IPS DF 4.7 (cell line): ENCODE measurements around the gene MAP4K4.

Source experiments
- DNase-seq: peaks from one replicate; pipeline ENCODE4 v3.0.0-alpha.2; 2013; ENCODE audit warnings: low spot score; ENCODE audit errors: extremely low read depth

The MAP4K4 gene

DNA sequence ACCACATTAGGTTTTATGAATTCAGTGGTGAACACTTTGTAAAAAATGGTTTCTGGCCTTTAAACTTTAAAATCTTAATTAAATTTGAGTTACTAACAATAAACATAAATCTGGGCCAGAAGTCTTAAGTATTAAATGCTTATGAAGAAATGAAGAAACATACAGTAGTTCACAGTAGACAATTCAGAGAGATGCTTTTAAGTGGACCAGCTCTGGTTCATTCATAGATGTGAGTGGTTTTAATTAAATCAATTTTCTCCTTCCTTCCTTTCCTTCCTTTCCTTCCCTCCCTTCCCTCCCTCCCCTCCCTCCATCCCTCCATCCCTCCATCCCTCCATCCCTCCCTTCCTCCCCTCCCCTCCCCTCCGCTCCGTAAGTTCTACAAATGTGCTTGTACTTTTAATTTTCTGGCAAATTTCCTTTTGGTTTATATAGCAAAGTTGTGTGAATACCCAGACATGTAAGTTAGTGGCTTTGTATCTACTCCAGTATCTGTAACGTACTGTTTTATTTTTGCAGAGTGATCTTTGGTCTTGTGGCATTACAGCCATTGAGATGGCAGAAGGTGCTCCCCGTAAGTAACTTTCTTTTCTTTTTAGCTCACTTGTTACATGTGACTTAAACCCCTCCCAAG is 136.5 kb downstream of the MAP4K4 start:
- no peak for DNase-seq

DNA sequence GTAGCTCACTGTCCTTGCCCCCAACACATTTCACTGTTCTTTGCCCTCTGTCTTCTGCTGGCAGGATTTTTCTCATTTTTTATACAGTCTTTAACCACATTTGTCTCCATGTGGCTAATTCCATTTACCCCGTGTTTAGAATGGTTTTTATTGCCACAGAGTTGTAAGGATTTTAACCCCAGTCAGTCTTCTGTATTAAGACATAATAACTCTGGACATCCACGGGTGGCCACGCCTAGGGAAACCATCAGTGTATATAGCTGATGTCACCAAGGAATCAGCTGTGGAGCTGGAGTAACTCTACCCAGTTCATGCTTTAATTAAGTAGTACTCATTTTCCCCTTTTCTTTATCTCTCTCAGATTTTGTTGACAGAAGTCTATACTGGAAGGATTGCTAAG is 139.8 kb downstream of the MAP4K4 start:
- DNase-seq: no peak

DNA sequence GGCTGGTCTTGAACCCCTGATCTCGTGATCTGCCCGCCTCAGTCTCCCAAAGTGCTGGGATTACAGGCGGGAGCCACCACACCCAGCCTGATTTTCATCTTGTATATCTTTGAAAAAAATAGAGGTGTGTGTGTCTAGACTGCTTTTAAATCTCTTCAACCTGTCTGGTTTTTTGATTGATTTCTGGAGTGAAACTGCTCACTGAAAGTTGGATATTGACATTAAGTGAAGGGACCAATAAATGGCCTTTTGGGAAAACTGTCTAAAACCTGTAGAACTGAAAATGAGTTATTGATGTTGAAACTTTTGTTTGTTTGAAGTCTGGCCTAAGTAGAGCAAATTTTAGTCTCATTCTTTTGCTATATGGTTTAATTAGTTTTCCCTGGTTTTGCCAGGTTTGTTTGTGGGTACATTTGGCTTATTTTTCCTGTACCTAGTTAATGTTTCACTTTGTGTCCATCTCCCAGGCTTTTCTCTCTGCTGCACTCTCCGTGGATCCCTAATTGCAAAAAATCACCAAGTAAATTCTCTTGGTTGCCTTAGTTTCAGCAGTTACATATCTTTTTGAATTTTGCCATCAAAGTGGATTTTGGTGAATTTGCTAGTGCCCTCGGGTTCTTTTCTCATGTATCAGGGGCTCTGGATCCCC is 144.3 kb downstream of the MAP4K4 start:
- no peak for DNase-seq

DNA sequence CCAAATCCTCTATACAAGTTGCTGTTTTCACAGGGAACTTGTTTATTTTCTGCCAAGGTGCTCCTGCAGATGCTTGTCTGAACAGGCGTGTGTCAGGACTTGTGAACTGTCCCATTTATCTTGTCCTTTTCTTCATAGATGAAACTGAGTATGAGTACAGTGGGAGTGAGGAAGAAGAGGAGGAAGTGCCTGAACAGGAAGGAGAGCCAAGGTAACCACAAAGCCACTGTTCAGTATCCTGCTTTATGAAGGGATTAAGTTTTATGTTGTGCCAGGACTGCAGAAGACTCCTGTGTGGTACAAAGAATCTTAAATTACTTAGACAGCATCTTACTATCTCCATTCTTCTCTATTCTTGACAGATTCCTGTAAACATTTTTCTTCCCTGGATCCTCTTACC is 145.0 kb downstream of the MAP4K4 start:
- no peak for DNase-seq

DNA sequence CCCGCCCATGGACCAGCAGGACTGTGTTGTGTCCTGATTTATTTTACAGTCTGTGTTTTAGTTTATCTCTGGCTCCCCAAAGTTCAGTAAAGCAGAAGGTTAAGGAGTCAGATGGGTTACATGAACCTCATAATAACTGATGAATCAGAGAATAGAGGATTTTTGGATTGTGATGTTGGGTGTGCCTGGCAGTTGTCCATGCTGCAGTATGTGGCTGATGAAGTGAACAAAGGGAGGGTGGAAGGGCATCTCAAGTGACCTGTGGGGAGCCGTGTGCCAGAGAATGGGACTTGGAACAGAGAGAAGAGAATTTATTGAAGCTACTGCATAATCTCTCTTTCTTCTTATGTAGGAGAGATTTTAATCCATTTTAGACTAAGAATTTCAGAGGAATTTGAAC is 145.5 kb downstream of the MAP4K4 start:
- DNase-seq: no peak

DNA sequence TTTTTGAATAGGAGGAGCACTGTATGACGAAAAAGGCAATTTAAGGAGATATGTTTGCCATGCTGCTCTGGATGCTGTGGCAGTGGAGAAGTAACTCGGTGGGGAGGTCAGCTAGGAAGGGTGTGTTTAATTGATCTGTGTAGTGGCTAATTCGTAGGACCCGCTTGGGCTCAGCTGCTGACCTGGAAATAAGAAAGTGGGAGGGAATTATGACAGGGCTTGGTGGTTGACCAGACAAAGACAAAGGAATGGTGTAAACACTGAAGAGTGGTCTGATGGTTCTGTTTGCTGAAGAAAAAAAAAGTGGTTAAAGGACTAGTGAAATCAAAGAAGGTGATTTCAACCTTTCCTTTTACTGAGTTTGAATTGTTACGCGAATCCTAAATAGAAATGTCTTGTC is 146.0 kb downstream of the MAP4K4 start:
- no peak for DNase-seq

DNA sequence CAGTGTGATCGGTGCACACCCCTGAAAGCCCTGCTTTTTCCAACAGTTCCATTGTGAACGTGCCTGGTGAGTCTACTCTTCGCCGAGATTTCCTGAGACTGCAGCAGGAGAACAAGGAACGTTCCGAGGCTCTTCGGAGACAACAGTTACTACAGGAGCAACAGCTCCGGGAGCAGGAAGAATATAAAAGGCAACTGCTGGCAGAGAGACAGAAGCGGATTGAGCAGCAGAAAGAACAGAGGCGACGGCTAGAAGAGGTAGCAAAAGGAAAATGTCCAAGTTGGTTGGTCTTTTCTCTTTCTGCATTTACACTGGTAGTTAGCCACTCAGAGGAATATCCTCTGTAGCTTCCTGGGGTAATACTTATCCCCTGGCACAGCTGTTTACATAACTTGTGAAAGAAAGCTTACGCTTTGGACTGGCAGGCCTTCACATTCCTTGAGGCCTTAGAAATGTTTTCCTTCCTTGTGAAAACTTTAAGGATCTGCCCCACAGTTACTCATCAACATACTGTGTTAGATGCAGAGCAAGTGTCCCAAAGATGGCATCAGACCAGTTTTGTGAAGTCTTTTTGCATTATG is 146.6 kb downstream of the MAP4K4 start:
- no peak for DNase-seq

DNA sequence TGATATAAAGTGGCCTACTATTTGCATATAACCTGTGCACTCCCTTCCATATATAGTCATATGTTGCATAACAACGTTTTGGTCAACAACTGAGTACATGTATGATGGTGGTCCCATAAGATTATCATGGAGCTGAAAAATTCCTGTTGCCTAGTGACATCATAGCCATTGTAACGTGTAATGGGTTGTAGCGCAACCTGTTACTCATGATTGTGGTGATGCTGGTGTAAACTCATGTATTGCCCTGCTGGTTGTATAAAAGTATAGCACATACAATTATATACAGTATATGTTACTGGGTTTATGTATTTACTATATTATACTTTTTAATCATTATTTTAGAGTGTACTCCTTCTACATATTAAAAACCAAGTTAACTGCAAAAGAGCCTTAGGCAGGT is 149.5 kb downstream of the MAP4K4 start:
- no peak for DNase-seq

DNA sequence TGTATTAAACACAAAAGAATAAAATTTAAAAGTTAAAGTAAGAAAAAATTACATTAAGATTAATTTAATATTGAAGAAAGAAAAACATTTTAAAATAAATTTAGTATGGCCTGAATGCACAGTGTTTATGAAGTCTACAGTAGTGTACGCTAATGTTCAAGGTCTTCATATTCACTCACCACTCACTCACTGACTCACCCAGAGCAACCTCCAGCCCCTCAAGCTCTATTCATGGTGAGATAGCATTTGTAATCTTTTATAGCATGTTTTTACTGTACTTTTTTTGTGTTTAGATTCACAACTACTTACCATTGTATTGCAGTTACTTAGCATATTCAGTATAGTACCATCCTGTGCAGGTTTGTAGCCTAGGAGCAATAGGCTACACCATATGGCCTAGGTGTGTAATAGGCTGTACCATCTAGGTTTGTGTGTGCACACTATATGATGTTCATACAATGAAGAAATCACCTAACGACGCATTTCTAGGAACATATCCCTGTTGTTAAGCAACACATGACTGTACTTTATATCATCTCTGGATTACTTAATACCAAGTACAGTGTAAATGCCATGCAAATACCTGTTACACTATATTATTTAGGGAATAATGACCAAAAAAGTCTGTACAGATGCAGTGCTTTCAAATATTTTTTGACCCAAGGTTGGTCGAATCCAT is 150.3 kb downstream of the MAP4K4 start:
- no peak for DNase-seq

DNA sequence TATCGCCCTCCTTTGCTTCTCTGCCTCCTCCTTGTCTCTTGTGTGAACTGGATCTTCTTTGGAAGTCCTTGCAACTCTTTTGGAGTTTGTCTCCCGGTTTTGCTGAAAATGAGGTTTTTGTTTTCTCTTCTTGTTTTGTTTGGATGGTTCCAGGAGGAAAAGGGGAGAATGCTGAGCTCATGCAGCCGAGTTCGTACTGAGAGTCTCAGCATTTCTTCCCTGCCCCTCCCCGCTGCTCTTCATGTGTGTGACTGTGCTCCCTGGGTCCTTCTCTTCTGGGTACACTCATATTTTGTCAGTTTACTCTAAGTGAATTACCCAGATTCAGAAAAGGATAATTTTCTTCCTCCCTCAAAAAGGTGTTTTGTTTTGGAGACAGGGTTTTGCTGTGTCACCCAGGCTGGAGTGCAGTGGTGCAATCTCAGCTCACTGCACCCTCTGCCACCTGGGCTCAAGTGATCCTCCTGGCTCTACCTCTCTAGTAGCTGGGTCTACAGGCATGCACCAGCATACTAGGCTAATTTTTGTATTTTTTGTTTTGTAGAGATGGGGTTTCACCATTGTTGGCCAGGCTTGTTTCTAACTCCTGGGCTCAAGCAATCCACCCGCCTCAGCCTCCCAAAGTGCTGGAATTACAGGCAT is 151.4 kb downstream of the MAP4K4 start:
- no peak for DNase-seq

DNA sequence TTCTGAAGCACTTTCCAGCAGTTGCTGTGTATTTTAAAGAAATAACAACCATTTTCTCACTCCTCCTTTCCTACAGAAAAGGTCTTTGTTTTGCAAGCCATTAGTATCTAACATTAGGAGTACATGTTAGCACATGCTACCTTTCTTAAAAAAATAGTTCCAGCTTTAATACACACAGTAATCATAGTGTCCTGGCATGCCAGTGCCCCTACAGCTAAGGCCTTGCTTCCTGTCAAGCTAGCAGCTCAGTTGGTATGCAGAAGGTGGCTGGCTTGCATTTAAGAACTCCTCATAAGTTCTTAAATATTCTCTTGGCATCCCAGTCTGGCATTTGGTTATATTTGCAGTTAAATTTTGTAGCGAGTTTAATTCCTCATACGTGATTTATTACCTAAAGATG is 152.9 kb downstream of the MAP4K4 start:
- no peak for DNase-seq

DNA sequence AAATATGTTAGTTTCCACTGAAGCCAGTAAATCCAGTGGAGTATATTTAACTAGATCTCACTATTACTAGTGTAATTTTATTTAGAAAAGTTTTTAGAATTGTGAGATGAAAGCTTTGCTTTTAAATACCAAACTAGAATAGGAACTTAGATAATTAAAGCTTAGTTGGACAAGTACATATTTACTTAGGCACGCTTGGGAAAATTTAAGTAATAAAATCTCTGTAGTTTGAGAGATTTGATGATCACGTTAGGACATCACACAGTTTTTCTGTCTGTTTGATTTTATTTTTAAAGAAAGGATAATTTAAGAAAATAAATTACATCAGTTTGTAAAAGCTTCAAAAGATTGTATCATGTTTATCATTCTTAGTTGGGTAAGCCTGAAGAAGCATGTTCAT is 153.5 kb downstream of the MAP4K4 start:
- DNase-seq: no peak

DNA sequence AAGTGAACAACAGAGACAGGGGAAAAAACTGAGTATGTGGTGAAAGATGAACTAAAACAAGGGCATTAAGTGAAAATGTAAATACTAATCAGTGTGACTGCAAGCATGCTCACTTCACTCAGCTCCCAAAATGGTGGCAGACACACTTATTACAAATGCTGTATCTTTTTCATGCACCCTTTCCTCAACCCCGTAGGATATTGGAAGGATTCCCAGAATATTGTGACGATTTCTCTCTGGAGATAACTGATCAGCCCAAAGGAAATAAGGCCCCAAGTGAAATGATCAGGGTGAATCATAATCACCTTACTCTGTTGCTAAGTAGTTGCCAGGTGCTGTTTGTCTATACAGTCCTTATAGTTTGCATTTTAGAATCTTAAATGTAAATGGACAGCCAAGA is 155.3 kb downstream of the MAP4K4 start:
- DNase-seq: no peak

DNA sequence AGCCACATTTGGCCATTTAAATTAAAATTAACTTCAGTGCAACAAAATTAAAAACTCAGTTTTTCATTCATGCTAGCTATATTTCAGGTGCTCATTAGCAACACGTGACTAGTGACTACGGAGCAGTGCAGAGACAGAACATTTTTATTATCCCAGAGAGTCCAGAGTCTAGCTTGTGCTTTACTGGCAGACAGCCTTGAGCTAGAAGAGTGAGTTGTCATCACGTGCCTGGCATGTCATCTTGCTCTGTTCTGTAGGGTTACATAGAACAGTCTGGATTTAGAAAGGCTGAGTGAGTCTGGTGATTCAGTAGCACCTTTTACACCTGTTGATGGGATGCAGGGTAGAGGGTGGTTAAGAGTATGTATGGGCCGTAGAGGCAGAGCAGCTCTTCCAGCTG is 157.4 kb downstream of the MAP4K4 start:
- DNase-seq: no peak

DNA sequence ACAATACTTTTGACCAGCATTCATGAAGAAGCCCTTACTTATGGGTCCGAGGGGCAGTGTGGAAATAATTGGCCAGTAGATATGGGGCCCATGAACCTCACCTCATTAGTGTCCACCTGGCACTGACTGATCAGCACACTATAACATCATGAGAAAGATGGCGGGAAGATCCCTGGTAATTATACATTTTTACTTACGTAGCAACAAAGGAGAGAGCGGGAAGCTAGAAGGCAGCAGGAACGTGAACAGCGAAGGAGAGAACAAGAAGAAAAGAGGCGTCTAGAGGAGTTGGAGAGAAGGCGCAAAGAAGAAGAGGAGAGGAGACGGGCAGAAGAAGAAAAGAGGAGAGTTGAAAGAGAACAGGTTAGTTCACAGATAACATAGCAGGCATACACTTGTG is 158.3 kb downstream of the MAP4K4 start:
- no peak for DNase-seq

DNA sequence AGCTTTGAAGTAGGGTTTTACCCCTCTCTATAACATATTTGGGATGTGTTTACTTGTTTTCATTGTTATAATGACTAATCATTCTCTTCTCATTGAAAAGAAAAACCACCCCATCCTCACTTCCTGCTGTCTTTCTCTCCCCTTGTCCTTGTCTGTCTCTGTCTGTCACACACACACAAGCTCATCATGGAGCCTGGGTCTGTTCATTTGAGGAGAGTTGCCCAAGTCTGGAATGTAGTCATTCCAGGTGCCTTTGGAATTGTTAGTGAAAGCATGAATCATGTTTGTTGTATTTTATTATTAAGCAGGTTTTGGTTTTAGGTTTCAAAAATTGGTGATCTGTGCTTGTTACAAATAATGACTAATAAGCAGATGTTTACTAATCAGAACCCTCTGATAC is 160.7 kb downstream of the MAP4K4 start:
- no peak for DNase-seq

DNA sequence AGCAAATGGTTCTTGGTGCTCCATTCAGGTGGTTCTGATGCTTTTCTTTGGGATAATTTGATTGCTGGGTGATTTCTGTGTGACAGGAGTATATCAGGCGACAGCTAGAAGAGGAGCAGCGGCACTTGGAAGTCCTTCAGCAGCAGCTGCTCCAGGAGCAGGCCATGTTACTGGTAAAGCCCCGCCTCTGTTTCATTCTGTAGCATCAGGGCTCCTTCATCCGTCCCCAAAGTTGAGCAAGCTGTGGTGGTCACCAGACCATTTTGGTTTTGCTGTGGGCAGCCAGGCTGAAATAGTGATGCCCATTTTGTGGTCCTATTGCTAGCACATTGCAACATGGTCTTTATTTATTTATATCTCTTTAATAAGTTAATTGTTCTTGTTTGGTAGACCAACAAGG is 161.4 kb downstream of the MAP4K4 start:
- DNase-seq: no peak

DNA sequence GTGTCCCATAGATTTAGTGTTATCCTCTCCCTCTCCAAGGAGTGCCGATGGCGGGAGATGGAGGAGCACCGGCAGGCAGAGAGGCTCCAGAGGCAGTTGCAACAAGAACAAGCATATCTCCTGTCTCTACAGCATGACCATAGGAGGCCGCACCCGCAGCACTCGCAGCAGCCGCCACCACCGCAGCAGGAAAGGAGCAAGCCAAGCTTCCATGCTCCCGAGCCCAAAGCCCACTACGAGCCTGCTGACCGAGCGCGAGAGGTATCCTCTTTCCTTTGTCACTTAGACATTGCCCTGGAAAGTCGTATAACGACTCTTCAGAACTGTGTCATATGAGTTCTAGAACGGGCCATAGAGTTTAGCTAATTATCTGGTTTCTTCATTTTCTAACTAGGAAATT is 162.1 kb downstream of the MAP4K4 start:
- no peak for DNase-seq

DNA sequence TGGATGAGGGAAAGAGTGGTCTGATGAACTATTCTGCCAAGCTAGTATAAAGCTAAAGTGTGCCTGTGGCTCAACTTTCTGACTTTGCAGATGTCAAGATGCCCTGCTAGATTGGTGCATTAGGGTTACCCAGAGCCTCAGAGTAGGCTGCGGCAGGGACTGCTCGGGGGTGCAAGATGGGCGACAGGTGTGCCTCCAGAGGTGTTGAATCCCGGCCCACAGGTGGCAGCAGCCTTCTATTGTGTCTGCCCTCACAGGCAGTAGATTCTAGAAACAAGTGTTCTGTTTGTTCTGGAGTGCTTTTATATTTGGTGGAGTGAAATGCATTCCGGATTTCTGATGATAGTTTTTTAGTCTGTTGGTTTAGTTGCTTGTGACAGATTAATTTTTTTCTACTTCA is 162.7 kb downstream of the MAP4K4 start:
- no peak for DNase-seq

DNA sequence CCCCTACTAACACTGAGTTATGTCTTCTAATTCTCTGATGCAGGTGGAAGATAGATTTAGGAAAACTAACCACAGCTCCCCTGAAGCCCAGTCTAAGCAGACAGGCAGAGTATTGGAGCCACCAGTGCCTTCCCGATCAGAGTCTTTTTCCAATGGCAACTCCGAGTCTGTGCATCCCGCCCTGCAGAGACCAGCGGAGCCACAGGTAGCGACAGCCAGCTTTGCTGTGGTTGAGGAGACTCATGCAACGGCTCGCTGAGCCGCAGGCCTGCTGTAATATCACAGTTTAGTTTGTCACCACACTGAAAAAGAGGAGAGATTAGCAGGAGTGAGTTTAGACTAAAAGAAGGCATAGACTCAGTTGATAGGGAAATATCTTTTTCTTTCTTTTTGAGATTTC is 163.3 kb downstream of the MAP4K4 start:
- DNase-seq: no peak

DNA sequence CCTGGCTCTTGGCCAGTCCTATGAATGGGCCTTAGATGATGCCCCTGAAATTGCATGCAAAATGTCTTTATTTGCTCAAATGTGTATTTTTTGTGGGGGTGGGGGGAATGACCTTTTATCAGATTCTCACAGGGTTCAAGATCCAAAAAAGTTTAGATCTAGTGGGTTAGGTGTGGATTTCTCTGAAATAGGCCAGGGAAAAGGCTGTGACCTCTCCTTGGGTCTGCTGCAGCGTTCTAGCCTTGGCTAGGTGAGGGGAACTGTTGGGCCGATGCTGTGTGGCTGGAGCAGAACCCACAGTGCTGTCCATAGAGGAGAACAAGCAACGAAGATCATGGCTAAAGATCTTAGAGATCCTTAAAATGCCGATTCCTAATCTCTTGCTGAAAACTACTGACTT is 163.9 kb downstream of the MAP4K4 start:
- DNase-seq: no peak

DNA sequence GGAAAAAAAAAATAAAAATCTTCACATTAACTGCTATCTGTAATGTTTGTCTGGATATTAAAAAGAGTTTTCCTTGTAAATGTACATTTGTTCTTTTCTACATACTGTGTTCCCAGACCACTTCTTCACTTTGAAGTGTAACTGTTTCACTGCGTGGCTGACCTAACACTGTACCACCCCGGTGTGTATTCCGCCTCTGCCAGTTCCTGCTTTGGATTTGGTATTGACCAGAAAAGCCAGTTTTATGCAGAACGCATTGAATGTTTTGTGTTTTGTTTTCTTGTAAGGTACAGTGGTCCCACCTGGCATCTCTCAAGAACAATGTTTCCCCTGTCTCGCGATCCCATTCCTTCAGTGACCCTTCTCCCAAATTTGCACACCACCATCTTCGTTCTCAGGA is 166.0 kb downstream of the MAP4K4 start:
- no peak for DNase-seq
